Mammary epithelial cell (primary cell): ENCODE measurements around the gene ORMDL3.

Experiments
- EZH2 ChIP-seq: IDR thresholded peaks from 2 replicates; pipeline ENCODE4 v1.6.1; 2012; ENCODE audit warnings: low read length, inconsistent platforms, borderline replicate concordance
- TF ChIP-seq, protein P1 (sequence below), 2 donors: IDR thresholded peaks in 1 of 2; conservative IDR thresholded peaks in 1 of 2; 2 replicates each; pipeline ENCODE4 v1.5.1; 2011 to 2012; ENCODE audit warnings: inconsistent platforms in 2 of 2, low read length in 2 of 2, mild to moderate bottlenecking in 2 of 2, control low read depth in 1 of 2, low read depth in 1 of 2; ENCODE audit not compliant: insufficient read depth in 1 of 2; ENCODE audit errors: extremely low read depth in 1 of 2

DNA sequence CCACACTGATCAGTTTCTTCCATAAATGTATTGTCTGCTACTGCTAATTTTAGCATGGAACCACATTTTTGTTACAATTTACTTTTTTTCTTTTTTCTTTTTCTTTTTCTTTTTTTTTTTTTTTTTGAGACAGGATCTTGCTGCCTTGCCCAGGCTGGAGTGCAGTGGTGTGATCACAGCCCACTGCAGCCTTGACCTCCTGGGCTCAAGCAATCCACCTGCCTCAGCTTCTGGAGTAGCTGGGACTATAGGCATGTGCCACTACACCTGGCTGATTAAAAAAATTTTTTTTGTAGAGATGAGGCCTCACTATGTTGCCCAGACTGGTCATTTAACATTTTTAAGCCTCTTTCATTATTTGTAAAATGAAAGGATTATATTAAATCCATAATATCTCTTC lies 40.3 kb downstream of the ORMDL3 start:
- TF ChIP-seq, protein P1, sequence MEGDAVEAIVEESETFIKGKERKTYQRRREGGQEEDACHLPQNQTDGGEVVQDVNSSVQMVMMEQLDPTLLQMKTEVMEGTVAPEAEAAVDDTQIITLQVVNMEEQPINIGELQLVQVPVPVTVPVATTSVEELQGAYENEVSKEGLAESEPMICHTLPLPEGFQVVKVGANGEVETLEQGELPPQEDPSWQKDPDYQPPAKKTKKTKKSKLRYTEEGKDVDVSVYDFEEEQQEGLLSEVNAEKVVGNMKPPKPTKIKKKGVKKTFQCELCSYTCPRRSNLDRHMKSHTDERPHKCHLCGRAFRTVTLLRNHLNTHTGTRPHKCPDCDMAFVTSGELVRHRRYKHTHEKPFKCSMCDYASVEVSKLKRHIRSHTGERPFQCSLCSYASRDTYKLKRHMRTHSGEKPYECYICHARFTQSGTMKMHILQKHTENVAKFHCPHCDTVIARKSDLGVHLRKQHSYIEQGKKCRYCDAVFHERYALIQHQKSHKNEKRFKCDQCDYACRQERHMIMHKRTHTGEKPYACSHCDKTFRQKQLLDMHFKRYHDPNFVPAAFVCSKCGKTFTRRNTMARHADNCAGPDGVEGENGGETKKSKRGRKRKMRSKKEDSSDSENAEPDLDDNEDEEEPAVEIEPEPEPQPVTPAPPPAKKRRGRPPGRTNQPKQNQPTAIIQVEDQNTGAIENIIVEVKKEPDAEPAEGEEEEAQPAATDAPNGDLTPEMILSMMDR (conservative IDR thresholded peaks at IDR 0.05 in 1 of 2, IDR thresholded peaks at IDR 0.05 in 1 of 2; ENCODE audit: extremely low read depth in 1 of 2, insufficient read depth in 1 of 2, low read depth in 1 of 2, low read length in 2 of 2): no peak
- no peak for TF ChIP-seq EZH2
